Measurements from ENCODE around the gene DCPS.

DNA sequence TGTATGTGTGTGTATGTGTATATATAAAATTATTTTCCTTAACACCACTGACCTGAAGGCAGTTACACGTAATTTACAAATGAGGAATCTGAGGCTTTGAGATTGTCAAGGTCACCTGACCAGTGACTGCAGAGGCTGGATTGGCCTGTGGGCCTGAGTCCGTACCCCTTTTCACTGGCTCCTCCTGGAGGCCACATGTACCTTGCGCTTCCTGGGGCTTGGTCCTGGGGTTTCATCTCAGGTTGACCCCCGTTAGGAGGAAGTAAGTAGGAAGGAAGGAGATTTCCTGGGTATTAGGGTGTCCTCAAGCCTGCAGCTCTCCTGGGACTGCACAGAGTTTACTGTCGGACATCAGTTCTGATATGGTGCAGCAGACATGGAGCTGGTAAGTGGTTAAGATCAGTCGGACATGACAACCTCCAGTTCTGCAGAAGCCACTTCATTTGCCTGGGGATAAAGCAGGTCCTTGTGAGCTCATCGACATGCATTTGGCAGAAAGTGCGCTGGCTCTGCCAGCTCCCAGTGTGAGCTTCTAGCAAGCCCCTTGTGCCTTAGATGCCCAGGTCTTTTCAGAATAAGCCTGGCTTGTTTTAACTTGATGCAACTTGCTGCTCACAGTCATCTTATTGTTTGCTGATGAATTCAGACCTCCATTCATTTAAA is 88.2 kb downstream of the DCPS start:
- TF ChIP-seq, protein P1, sequence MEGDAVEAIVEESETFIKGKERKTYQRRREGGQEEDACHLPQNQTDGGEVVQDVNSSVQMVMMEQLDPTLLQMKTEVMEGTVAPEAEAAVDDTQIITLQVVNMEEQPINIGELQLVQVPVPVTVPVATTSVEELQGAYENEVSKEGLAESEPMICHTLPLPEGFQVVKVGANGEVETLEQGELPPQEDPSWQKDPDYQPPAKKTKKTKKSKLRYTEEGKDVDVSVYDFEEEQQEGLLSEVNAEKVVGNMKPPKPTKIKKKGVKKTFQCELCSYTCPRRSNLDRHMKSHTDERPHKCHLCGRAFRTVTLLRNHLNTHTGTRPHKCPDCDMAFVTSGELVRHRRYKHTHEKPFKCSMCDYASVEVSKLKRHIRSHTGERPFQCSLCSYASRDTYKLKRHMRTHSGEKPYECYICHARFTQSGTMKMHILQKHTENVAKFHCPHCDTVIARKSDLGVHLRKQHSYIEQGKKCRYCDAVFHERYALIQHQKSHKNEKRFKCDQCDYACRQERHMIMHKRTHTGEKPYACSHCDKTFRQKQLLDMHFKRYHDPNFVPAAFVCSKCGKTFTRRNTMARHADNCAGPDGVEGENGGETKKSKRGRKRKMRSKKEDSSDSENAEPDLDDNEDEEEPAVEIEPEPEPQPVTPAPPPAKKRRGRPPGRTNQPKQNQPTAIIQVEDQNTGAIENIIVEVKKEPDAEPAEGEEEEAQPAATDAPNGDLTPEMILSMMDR (IDR thresholded peaks at IDR 0.05), result no peak
- TF ChIP-seq POLR2A (IDR thresholded peaks at IDR 0.05), result no peak
